ENCODE data around the gene CDCA8. TPM values are rescaled to one million over a fixed set of nuclear protein-coding genes. Genes with fewer than 3 reads are reported as not detected.
"Not testable (repeated sequence)": the region's sequence is repeated elsewhere in the genome, so short reads cannot be mapped to it uniquely, and the experiment has no call there.

CDCA8 gene
- total RNA-seq, 2 donors from 2014 or later: 2.1 to 8.6 TPM

GRCh38 chr1:37677143-37677439 lies 15.2 kb upstream of the CDCA8 start:
- intact Hi-C loops (cut with DNase I): loop anchor here (2.0 kb wide), 1 partner anchor 72 kb away; no protein-coding TSS in a partner anchor

GRCh38 chr1:37677808-37678207 lies 14.5 kb upstream of the CDCA8 start:
- Histone ChIP-seq H3K27me3 (replicated peaks; ENCODE audit: insufficient read depth) (peaks cover 1% of the 10 kb centered on the region), H3K4me1 (replicated peaks) (peaks cover 5% of the 10 kb centered on the region), H3K4me3 (no peak overlapping the region), H3K36me3 (no peaks in the 10 kb centered on the region), H3K9me3 (no peaks in the 10 kb centered on the region), H3K27ac (no peak overlapping the region)
- WGBS: 92% methylated on average over 5 of the region's 5 CpGs
- intact Hi-C loops (cut with DNase I): loop anchor here (2.0 kb wide), 1 partner anchor 73 kb away; no protein-coding TSS in a partner anchor
- TF ChIP-seq POLR2A (IDR thresholded peaks at IDR 0.05) (no peak), CTCF (IDR thresholded peaks at IDR 0.05) (no peak), POLR2AphosphoS5 (IDR thresholded peaks at IDR 0.05) (no peak)
- no peak for DNase-seq (ENCODE audit: low spot score)

More at GRCh38 chr1:37677143-37677439, 15.2 kb upstream of the CDCA8 start:
- Histone ChIP-seq H3K36me3 (no peaks in the 10 kb centered on the region), H3K27ac (no peak overlapping the region), H3K4me1 (replicated peaks) (peaks cover 5% of the 10 kb centered on the region), H3K9me3 (no peaks in the 10 kb centered on the region), H3K27me3 (replicated peaks; ENCODE audit: insufficient read depth) (peaks cover 4% of the 10 kb centered on the region), H3K4me3 (no peak overlapping the region)
- TF ChIP-seq CTCF (IDR thresholded peaks at IDR 0.05) (no peak), POLR2AphosphoS5 (IDR thresholded peaks at IDR 0.05) (no peak), POLR2A (IDR thresholded peaks at IDR 0.05) (no peak)
- WGBS: 63% methylated on average over 4 of the region's 4 CpGs
- no peak for DNase-seq (ENCODE audit: low spot score)

GRCh38 chr1:37680933-37681332 lies 11.4 kb upstream of the CDCA8 start:
- Histone ChIP-seq H3K27ac (no peak overlapping the region), H3K4me1 (replicated peaks) (peaks cover 5% of the 10 kb centered on the region), H3K4me3 (no peak overlapping the region), H3K9me3 (no peaks in the 10 kb centered on the region), H3K36me3 (no peaks in the 10 kb centered on the region), H3K27me3 (replicated peaks; ENCODE audit: insufficient read depth) (no peaks in the 10 kb centered on the region)
- WGBS: 91% methylated on average over 3 of the region's 3 CpGs
- no peak for DNase-seq (ENCODE audit: low spot score)
- intact Hi-C loops (cut with DNase I): loop anchor here (5.0 kb wide), 1 partner anchor 224 kb away; no protein-coding TSS in a partner anchor
- TF ChIP-seq POLR2AphosphoS5 (IDR thresholded peaks at IDR 0.05): no peak
- TF ChIP-seq CTCF (IDR thresholded peaks at IDR 0.05): no peak
- no peak for TF ChIP-seq POLR2A (IDR thresholded peaks at IDR 0.05)

- H3K9me3 ChIP-seq: no peaks in the 10 kb centered on the region
- H3K27ac ChIP-seq: no peak overlapping the region
- H3K36me3 ChIP-seq: no peaks in the 10 kb centered on the region
- no peaks in the 10 kb centered on the region for H3K4me1 ChIP-seq (replicated peaks)
- H3K4me3 ChIP-seq: no peak overlapping the region
- H3K27me3 ChIP-seq (replicated peaks; ENCODE audit: insufficient read depth): no peaks in the 10 kb centered on the region
- DNase-seq (ENCODE audit: low spot score): peak; percentile 56
- TF ChIP-seq CTCF (IDR thresholded peaks at IDR 0.05): peak; percentile 81 to 89 (median 84)
- peak; percentile 61 for TF ChIP-seq POLR2AphosphoS5 (IDR thresholded peaks at IDR 0.05)
- no peak for TF ChIP-seq POLR2A (IDR thresholded peaks at IDR 0.05)
- 66% methylated on average over 5 of the region's 5 CpGs for WGBS
- intact Hi-C loops (cut with DNase I): loop anchor here (2.0 to 5.0 kb wide), 3 partner anchors 80 to 225 kb away; no protein-coding TSS in a partner anchor
Measured at GRCh38 chr1:37682334-37682987, 9.9 kb upstream of the CDCA8 start.

- not testable (repeated sequence) for H3K27me3 ChIP-seq (replicated peaks; ENCODE audit: insufficient read depth); H3K9me3 ChIP-seq; H3K27ac ChIP-seq; H3K36me3 ChIP-seq; H3K4me3 ChIP-seq; H3K4me1 ChIP-seq (replicated peaks); DNase-seq (ENCODE audit: low spot score)
- intact Hi-C loops (cut with DNase I): loop anchor here (5.0 kb wide), 1 partner anchor 227 kb away; no protein-coding TSS in a partner anchor
- WGBS: 90% methylated on average over 9 of the region's 9 CpGs
Measured at GRCh38 chr1:37684182-37684581, 8.1 kb upstream of the CDCA8 start.
